Fibroblast of skin of right quadriceps (primary cell): ENCODE results near the gene CCDC124.

ENCODE experiments used
- DNase-seq: peaks from one replicate; pipeline ENCODE4 v3.0.0-alpha.2; 2013

Gene CCDC124

DNA sequence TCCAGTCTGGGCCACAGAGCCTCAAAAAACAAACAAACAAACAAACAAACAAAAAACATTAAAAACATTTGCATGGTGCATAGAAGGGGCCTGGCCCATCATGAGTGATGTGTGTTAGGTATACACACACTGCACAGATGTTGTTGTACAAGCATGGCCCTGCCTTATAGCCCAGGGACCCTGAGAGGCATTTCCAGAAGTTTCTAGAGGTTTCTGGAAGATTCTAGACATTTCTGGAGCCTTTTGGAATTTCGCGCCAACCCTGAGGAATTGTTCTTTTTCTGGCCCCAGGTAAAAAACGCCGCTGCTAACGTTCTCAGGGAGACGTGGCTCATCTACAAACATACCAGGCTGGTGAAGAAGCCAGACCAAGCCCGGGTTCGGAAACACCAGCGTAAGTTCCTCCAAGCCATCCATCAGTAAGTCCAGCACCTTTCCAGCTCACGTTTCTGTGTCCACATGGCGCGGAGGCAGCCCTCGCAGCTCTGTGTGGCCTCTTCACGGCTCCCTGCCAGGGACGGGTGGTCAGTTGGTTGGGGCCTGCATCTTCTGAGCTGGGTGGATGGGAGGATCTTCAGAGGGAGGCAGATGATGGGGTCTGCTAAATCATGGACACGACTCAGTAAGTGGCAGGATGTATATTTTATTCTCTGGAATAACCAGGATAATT is 56.7 kb downstream of the CCDC124 start:
- DNase-seq: no peak

DNA sequence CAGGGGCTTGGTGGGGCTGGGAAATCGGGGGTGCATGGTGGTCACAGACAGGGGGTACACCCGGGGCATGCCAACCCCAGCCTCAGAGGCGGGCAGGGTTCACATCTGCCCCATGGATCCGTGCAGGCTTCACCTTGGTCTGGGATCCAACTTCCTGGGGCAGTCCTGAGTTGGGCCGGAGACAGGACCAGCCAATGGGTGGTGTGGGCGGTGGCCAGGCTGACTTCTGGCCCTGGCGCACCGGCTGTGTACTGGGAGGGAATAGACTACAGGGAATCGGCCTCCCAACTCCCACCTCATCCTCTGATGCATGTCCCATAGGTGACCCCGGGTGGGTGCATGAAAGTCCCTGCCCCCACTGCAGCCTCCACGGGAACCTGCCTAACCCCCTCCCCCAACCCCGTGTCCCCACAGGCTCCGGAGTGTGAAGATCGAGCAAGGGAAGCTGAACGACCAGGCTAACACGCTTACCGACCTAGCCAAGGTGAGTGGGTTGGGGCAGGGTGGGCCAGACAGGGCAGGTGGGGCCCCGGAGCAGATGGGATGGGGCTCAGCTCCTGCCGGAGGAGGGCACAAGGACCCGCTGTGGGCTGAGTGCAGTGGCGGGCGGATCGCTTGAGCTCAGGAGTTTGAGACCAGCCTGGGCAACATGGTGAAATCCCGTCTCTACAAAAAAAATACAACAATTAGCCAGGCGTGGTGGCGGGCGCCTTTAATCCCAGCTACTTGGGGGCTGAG is 60.4 kb downstream of the CCDC124 start:
- DNase-seq: no peak
